HG03558 (cell line): ENCODE measurements around the gene CPNE7.

Experiments used
- ATAC-seq: cut with Tn5 transposase; IDR thresholded peaks from one replicate; pipeline ENCODE4 v1.9.1; 2021; ENCODE audit warnings: moderate number of reproducible peaks; ENCODE audit not compliant: unreplicated experiment; ENCODE audit errors: extremely low read depth

The CPNE7 gene

DNA sequence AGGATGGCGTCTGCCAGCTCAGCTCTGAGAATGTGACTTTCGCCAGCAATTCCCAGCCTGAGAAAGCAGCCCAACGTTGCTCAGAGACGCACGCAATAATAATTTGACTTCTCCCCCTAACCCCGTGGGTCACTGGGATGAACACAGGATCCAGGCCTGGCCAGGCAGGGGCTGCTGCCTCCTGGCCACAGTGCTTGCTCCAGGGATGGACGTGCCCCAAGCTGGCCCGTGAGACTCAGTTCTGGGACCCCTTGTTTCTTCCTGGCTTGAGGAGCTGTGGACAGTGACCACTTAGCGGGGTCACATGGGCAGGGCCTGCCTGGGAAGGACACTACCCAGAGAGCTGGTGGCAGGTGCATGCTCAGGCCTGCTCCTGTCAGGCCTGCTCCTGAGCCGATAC, 24.3 kb downstream of the CPNE7 start:
- no peak for ATAC-seq

DNA sequence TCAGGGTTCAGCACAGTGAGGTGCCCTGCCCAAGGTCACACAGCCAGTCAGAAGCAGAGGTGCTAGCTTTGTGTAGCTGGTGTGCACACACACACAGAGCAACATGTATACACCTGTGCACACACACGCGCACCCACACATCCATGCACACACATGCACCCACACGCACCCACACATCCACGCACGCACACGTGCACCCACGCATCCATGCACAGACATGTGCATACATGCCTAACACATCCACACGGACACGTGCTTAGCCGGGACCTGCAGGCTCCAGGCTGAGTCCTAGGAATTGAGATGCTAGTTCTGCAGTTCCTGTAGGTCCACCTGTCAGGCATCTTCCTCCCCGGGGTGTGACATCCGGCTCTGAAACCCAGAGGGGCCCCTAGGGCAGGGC, 24.9 kb downstream of the CPNE7 start:
- ATAC-seq = no peak

DNA sequence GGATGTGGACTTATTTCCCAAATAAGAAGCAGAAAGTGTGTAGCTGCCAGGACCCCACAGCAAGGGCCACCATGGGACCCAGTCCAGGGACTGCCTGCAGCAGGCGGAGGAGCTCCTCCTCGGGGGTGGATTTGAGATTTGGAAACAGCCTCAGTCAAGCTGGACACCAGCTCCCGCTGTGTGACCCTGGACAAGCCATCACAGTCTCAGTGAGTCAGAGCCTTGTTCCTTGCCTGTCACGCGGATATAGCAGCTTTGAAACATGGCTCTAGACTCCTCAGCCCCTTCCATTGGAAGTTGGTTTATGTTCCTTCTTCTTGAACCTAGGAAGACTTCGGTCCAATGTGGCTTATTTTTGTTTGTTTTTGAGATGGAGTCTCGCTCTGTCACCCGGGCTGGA, 25.4 kb downstream of the CPNE7 start:
- no peak for ATAC-seq

DNA sequence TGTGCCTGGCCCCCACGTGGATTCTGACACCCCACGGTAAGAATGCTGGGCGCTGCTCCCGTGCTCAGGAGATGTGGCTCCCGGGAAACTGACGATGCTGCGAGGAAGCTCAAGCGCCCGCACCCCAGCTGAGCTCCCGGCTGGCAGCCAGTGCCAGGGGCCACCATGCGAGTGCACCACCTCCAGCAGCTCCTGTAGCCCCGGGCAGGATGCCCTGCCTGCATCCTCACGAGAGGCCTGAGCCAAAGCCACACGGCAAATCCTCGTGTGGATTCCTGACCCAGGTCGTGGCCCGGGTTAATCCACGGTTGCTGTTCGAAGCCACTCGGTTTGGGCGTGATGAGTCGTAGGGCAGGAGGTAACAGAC, 26.3 kb downstream of the CPNE7 start:
- ATAC-seq = no peak

DNA sequence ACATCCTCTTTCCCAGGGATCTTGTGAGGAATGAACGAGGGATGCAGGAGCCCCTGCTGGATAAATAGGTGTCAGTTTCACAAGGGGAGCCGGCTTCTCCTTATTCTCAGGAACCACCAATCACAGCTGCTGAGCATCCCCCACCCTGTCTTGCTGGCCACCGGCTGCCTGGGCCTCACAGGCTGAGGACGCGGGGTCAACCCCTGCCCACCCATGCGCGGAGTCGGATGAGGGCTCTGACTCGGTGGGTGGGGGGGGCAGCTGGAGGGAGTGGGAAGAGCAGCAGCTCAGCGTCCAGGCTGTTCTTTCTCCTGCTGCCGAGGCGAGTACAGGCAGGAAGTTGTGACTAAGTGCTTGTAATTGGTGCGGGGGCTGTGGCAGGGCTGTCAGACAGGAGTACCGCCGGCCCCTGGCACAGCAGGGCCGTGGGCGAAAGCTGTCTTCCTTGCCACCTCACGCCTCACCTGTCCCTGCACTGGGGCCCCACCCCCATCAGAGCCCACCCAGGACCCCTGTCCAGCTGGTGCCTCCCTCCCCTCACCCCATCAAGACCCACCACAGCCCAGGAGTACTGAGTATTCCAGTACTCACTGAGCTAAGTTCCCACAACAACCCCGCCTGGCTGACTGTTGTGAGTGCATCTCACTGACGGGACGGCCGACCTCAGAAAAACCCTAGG, 26.9 kb downstream of the CPNE7 start:
- ATAC-seq = no peak

DNA sequence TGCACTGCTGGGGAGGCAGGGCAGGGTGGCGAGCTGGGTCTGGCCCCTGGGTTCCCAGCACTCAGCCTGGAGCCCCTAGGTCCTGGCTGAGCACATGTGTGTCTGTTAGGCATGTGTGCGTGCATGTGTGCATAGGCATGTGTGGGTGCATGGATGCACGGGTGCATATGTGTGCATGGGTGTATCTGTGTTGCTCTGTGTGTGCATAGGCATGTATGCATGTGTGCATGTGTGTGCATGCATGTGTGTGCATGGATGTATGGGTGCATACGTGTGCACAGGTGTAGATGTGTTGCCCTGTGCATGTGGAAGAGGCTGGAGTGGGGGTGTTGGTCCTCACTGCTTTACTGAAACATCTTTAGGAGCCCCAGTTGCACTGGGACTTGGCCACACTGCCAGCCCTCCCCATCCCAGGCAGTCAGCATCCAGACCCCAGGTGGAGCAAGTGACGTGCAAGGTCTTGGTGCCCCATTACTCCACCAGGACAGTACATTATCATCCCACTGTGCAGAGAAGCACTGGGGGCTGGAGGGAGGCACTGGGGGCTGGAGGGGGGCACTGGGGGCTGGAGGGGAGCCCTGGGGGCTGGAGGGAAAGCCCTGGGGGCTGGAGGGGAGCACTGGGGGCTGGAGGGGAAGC, 27.5 kb downstream of the CPNE7 start:
- ATAC-seq = no peak

DNA sequence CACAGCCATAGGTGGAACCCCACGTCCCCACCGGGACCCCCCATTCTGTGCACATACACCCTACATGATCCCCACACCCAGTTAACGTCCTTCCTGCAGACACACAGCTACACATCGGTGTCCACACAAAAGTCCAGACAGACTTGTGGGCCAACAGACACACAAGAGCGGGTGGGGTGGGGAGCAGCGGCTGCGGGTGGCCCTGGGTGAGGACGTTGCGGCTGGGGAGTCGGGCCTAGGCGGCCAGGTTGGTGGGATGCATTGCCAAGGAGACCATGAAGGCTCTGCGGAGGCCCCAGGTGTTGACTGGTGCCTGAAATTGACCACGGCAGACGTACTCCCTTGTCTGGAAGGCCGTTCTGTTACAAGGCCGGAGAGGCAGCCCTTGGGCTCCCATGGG, 29.2 kb downstream of the CPNE7 start:
- ATAC-seq = no peak

DNA sequence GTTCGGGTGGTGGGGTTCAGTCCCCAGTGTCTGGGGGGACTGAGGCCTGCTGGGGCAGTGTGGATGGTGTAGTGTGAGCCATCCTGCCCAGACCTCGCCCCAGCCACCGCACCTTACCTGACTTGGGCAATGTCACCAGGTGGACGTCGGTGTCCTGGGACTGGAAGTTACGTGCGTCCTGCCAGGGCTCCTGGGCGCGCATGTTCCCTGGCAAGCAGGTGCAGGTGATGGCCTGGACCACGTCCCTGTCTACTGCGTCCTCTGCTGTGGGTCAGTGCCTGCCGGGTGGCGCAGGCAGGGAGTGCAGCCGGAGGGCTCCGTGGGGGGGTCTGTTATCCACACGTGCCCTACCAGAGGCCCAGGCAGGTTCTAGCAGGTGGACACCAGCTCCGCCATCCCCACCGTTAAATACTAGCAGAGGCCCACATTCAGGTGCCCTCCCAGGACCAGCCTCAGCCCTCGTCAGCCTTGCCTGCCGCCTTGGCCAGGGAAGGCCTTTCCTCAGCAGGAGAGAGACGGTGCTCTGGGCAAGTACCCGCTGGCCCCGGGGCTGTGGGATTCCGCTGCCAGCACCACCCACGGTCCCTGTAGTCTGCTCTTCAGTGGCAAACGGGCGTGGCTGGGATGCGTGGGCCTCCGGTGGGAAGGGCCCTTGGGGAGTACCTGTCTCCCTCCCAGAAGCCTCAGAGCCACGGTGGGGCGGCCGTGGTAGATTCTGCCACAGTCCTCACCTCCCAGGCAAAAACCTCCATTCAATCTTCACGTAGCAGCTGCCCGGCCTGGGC, 29.8 kb downstream of the CPNE7 start:
- ATAC-seq = no peak

DNA sequence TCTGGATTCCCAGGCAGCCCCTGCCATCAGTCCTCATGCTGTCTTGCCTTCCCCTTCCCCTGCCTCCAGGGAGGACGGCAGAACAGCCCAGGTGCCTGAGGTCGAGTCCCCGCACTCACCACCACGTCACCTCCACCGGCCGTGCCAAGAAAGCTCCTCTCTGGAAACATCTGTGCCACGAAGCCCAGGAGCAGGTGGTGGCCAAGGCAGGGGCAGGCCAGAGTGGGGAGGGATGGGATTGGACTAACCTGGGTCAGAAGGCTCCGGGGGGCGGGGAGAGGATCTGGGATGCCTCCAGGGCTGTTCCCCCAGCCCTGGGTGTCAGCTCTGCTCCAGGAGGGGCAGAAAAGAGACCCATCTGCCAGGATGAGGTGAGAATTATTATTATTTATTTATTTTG, 30.4 kb downstream of the CPNE7 start:
- no peak for ATAC-seq

DNA sequence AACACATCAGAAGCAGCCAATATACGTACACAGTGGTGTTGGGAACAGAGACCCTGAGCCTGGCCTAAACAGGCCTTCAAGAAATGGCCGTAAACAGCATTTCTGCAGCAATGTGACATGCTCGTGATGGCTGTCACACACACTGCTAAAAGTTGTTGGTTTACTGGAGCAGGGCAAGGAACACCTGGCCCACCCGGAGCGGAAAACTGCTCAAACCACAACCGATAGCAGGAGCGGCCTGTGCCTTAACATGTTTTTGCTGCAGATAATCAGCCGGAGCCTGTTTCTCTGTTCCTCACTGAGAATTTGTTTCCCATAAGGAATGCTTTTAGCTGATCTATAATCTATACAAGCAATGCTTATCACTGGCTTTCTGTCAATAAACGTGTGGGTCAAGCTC, 31.9 kb downstream of the CPNE7 start:
- no peak for ATAC-seq

DNA sequence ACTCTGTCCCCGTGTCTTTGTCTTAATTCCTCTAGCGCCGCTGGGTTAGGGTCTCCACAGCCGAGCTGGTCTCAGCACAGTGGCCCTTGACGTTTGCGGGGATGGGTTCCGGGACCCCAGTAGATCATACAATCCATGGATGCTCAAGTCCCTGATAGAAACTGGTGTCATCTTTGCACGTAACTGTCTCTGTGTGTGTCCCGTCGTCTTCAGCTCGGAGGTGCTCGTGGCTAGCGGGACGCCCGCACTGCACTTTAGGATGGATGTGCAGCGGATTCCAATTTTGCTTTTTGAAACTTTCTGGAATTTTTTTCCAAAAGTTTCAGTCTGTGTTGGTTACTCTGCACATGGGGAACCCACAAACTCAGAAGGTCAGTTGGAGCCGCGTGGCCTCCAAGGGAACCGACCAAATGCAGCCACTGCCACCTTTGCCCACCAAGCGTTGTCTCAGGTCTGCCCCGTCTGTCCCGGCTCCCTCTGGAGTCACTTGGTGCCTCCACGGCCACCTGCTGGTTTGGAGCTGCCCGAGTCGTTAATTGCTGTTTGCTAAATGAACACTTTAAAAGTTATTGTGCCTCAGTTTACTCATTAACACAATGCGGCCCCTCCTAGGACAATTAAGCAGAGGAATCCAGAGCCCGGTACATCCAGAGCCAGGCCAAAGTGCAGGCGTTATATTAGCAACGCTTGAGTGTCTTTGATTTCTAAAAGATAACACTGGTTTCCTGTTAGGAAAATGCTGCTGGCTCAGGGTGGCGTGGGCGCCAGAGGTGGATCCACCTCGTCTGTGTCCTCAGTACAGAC, 32.6 kb downstream of the CPNE7 start:
- ATAC-seq = no peak

DNA sequence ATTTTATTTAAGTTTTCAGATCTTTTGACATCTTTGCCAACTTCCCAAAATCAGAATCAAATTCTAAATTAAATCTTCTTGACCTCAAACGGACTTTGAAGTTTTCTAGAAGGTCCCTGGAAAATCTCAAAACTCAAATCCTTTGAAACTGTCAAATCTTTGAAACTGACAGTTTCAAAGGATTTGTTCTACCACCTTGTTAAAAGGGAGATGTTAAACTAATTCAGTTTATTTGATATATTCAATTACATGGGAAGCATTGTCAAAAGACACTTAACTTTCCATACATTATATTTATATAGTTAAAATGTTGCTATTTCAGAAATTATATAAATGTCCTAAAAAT, 34.5 kb downstream of the CPNE7 start:
- ATAC-seq = no peak

DNA sequence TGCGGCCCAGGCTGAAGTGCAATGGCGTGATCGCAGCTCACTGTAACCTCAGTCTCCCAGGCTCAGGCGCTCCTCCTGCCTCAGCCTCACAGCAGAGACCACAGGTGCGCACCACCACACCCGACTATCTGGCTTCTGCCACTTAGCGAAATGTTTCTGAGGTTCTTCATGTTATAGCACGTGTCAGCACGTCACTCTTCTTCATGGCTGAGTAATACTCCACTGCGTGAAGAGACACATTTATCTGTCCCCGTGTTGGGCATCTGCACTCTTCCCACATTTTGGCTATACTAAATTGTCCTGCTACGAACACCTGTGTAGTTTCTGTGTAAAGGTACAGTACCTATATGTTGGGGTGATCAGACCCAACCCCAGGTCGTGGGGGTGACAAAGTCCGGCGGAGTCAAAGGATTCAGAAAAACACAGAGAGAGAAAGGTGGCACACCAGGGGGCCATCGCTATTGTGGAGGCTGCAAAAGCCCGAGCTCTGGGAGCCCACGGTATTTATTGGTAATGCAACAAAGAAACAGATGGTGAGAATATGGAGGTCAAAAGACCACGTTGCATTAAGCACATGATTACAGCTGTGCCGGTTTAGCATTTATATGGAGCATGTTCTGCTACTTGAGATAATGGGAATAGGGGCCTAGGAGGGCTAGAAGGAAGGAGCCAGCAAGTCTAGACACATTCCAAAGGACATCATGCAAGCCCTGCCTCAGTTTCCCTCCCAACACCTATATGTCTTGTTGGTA, 37.0 kb downstream of the CPNE7 start:
- no peak for ATAC-seq

DNA sequence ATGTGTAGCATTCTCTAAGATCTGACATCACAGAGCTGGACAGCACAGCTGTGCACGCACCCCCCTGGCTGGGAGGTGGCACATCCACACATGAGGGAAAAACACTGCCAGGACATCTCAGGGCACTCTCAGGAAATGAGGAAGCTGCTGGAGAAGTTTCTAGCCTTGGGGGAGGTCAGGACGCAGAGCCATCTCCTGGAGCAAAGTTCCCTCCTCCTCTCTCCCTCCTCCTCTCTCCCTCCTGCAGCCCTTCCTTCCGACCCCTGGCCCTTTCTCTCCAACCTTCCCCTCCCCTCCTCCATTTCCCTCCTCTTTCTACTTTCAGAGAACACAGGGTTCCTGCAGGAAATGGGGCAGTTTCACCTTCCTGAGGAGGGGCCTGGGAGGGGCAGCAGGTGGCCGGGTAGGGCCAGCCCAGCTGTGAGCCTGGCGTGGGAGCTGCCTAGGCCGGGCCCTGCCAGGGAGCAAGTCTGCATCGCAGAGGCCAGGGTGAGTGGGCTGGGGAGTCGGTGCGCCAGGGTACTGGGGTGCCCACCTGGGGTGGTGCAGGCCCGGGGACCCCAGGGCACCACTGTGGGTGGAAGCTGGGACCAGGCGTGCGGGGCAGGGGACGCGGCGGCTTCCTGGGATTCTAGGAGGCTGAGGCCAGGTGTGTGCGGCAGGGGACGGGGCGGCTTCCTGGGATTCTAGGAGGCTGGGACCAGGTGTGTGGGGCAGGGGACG, 37.8 kb downstream of the CPNE7 start, which contains the start of gene DPEP1:
DPEP1 (plus strand) TSS at position 412 of the 723 bp plus-strand sequence. CDS start 16,769 bp downstream, outside the sequence.
- no peak for ATAC-seq

DNA sequence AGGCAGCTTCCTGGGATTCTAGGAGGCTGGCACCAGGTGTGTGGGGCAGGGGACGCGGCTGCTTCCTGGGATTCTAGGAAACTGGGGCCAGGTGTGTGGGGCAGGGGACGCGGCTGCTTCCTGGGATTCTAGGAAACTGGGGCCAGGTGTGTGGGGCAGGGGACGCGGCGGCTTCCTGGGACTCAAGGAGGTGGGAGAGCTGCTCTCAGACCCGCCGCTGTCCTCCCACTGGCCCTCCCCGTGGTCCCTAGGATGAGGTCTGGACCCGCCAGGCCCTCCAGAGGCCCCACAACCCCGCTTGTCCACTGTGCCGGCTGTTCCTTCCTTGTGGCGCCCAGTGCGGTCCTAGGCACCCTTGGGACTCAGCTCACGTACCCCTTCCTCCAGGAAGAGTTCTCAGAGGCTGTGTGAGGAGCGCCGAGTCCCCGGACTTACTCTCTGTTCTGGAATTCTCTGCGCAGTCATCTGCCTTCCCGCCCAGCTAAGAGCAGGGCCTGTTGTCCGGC, 38.4 kb downstream of the CPNE7 start:
- no peak for ATAC-seq

DNA sequence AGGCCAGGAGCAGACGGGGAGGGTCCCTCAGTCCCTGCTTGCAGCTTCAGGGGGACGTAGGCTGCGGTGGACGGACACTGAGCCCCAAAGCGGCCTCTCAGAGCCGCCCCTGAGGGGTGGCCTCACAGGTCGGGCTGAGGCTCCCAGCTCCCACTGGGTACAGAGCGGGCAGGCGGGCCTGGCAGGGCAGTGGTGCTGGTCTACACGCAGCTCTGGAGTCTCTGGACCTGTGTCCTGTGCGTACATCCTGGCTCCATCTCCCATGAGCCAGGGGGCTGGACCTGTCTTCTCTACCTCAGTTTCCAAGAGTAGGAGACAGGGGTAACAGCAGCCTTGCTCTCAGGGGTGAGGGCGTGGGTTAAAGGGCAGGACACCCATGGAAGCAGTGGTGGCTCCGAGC, 39.6 kb downstream of the CPNE7 start:
- no peak for ATAC-seq

DNA sequence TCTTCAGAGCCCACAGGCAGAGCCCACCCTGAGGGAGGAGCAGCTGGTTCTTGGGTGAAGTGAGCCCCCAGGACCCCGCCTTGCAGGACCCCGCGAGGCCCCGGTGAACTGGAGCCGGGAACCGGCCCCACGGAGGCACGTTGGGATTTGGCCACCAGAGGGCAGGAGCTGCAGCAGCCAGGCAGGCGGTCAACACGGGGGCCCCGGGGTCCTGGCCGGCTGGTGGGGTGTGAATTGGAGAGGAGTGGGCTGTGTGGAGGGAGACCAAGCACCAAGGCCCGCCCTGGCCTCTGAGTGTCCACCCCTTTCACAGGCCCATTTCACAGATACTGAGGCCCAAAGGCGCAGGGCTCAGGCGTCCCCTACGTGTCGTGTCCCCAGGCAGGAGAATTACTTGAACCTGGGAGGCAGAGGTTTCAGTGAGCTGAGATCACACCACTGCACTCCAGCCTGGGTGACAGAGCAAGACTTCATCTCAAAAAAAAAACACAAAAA, 40.1 kb downstream of the CPNE7 start:
- ATAC-seq = no peak

DNA sequence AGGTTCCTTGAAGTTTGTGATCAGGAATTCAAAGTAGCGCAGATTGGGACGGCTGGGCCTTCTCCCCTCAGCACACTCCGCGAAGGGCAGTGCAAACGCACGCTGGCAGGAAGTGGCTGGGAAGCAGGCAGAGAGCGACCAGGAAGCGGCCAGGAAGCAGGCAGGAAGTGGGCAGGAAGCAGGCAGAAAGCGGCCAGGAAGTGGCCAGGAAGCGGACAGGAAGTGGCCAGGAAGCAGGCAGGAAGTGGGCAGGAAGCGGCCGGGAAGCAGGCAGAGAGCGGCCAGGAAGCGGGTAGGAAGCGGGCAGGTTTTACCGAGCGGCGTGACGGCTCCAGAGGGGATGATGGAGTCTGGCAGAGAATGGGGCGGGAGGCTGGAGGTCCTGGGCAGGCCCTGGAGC, 41.1 kb downstream of the CPNE7 start:
- no peak for ATAC-seq

DNA sequence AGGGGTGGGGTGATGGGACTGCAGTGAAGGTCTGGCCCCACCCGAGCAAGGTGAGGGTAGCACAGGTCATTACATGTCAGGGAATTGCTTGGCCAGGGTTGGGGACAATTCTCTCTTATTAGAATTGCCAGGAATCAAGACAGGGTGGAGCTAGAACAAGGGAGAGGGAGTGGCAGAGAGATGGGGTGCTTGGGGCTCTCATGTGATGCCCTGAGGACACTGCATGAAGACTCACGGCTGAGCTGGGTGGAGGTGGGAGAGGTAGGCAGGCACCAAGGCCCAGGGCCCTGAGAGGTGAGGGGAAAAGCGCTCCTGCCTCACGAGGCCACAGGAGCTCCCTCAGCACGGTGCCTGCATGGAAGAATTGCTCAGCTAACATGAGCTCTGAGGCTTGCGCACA, 41.5 kb downstream of the CPNE7 start:
- ATAC-seq = no peak
